PC-3 (cell line): ENCODE measurements around the gene DGKD.

Source experiments
- CTCF ChIP-seq: fragments of 300-600 bp; sonication (generic); conservative IDR thresholded peaks from 2 replicates; pipeline ENCODE4 v1.5.1; 2017; ENCODE audit warnings: antibody characterized with exemption, low read depth, mild to moderate bottlenecking, low read length
- EZH2 ChIP-seq: fragments of 300-600 bp; sonication (generic); IDR thresholded peaks from one replicate; pipeline ENCODE4 v1.6.1; 2017; ENCODE audit warnings: antibody characterized with exemption, mild to moderate bottlenecking, low read length; ENCODE audit not compliant: unreplicated experiment
- EZH2phosphoT487 ChIP-seq: fragments of 300-600 bp; sonication (generic); IDR thresholded peaks from 2 replicates; pipeline ENCODE4 v1.6.1; 2018; ENCODE audit warnings: mild to moderate bottlenecking, antibody characterized with exemption, low read length, borderline replicate concordance

- TF ChIP-seq EZH2phosphoT487 (no peak), CTCF (no peak), EZH2 (no peak)
These were observed 103.1 kb downstream of the DGKD start for GRCh38 chr2:233457356-233457755.
